OCI-LY7 (cell line): Measurements from ENCODE around the gene PTPRF. TPM values are rescaled to one million over a fixed set of nuclear protein-coding genes. Genes with fewer than 3 reads are reported as not detected.

Source experiments
- BruUV-seq: library from RNA; stranded (reverse); fragments of 400-500 nt; replicated peaks from 2 replicates; lab custom pipeline; 2021; lab: Mats Ljungman, UMichigan
- CTCF ChIA-PET: fragments of 300-600 bp; sonication (Branson Sonifier 250); formaldehyde crosslinking; loops from one replicate; lab custom pipeline; 2022; ENCODE audit warnings: antibody characterized with exemption; ENCODE audit not compliant: unreplicated experiment; lab: Charles Lee
- POLR2A ChIA-PET: fragments of 300-600 bp; sonication (Branson Sonifier 250); formaldehyde crosslinking; loops from one replicate; lab custom pipeline; 2022; ENCODE audit warnings: antibody characterized with exemption; lab: Charles Lee
- DNase-seq: peaks from one replicate; pipeline ENCODE4 v3.0.0-alpha.2; 2015; ENCODE audit warnings: low spot score
- H2AFZ ChIP-seq: fragments of 200-600 bp; sonication (generic), shearing (Covaris generic); 2 replicates; pipeline ENCODE4 v1.6.1; 2014; ENCODE audit warnings: mild to moderate bottlenecking, antibody characterized with exemption, low read length, moderate library complexity
- H3K27ac ChIP-seq: fragments of 200-600 bp; sonication (generic); 2 replicates; pipeline ENCODE4 v1.5.1; 2014; ENCODE audit warnings: mixed run types, low read depth, mild to moderate bottlenecking, moderate library complexity, low read length, inconsistent platforms; ENCODE audit not compliant: poor library complexity, severe bottlenecking
- H3K36me3 ChIP-seq: fragments of 200-600 bp; sonication (generic); 2 replicates; pipeline ENCODE4 v1.6.1; 2014; ENCODE audit warnings: mild to moderate bottlenecking, antibody characterized with exemption, low read length, moderate library complexity, mixed read lengths; ENCODE audit not compliant: insufficient read depth
- H3K4me1 ChIP-seq: fragments of 200-600 bp; sonication (generic); 2 replicates; pipeline ENCODE4 v1.5.1; 2014; ENCODE audit warnings: mild to moderate bottlenecking, low read length; ENCODE audit not compliant: insufficient read depth, poor library complexity, severe bottlenecking
- H3K4me2 ChIP-seq: fragments of 200-600 bp; sonication (generic); 2 replicates; pipeline ENCODE4 v1.6.1; 2014; ENCODE audit warnings: mild to moderate bottlenecking, low read length
- H3K4me3 ChIP-seq: fragments of 200-600 bp; sonication (generic); 2 replicates; pipeline ENCODE4 v1.5.1; 2014; ENCODE audit warnings: mild to moderate bottlenecking, low read depth, low read length; ENCODE audit not compliant: poor library complexity, severe bottlenecking
- H3K79me2 ChIP-seq: fragments of 200-600 bp; sonication (generic); 2 replicates; pipeline ENCODE4 v1.6.1; 2016; ENCODE audit warnings: low read depth, mild to moderate bottlenecking, low read length, moderate library complexity, mixed read lengths; ENCODE audit not compliant: insufficient read depth
- H3K9me2 ChIP-seq: fragments of 200-600 bp; sonication (generic); 2 replicates; pipeline ENCODE4 v1.6.1; 2016; ENCODE audit warnings: mild to moderate bottlenecking, low read length, mixed read lengths; ENCODE audit not compliant: insufficient read depth
- H3K9me3 ChIP-seq: fragments of 200-600 bp; sonication (generic); 2 replicates; pipeline ENCODE4 v1.6.1; 2014; ENCODE audit warnings: mild to moderate bottlenecking, mixed run types, low read length, mixed read lengths
- H4K20me1 ChIP-seq: fragments of 200-600 bp; sonication (generic); 2 replicates; pipeline ENCODE4 v1.6.1; 2014; ENCODE audit warnings: mild to moderate bottlenecking, antibody characterized with exemption, low read length, moderate library complexity, mixed read lengths; ENCODE audit not compliant: insufficient read depth
- CTCF ChIP-seq: fragments of 200-600 bp; sonication (generic); conservative IDR thresholded peaks from 2 replicates; pipeline ENCODE4 v1.5.1; 2014; ENCODE audit warnings: mild to moderate bottlenecking, antibody characterized with exemption, low read length, moderate library complexity, mixed read lengths
- EZH2phosphoT487 ChIP-seq: fragments of 200-600 bp; sonication (generic); IDR thresholded peaks from 2 replicates; pipeline ENCODE4 v1.6.1; 2018; ENCODE audit warnings: low read depth, borderline replicate concordance, mild to moderate bottlenecking, mixed run types, antibody characterized with exemption, low read length, moderate library complexity, mixed read lengths
- intact Hi-C: fragments of 100-400 bp; cut with micrococcal nuclease; formaldehyde crosslinking; loops from one replicate; pipeline ENCODE4 v1.10.0; 2022; ENCODE audit not compliant: unreplicated experiment
- total RNA-seq, 2 experiments: library from RNA; depleted of rRNA in 1 of 2; stranded (reverse); fragments of >200 nt in 1 of 2; shearing (Covaris generic) in 1 of 2; gene quantifications; 2 replicates each; pipeline ENCODE4 v1.2.3, GENCODE V29; 2014 to 2022

The PTPRF gene
- total RNA-seq, 2 experiments from 2014 or later, result 0.06 to 0.48 TPM

DNA sequence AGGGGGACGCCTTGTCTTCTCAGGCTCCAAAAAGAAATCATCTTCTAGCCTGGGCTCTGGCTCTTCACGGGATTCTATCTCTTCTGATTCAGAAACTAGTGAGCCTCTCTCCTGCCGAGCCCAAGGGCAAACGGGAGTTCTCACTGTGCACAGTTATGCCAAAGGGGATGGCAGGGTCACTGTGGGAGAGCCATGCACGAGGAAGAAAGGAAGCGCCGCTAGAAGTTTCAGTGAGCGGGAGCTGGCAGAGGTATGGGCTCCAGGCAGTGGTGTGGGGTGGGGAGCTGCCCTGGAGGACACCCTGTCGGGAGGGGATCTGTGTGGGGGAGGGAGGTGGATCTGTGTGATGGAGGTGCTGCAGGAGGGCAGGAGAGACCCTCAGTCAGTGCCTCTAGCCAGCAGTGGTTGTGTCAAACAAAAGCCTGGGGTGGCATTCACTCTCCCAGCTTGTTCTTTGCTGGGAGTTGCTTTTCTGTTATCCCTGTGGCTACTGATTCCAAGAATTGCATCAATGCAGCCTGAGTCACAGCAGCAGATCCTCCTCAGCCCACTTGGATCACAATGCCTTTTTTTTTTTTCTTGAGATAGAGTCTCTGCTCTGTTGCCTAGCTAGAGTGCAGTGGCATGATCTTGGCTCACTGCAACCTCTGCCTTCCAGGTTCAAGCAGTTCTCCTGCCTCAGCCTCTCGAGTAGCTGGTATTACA is 141.1 kb downstream of the PTPRF start:
- Histone ChIP-seq H3K36me3 (peaks cover 89% of the 10 kb centered on the region), H3K79me2 (no peaks in the 10 kb centered on the region), H2AFZ (no peak overlapping the region), H3K4me3 (no peak overlapping the region), H3K9me3 (no peaks in the 10 kb centered on the region), H4K20me1 (no peaks in the 10 kb centered on the region), H3K27ac (no peak overlapping the region), H3K4me2 (no peak overlapping the region), H3K4me1 (no peaks in the 10 kb centered on the region), H3K9me2 (no peaks in the 10 kb centered on the region)
- DNase-seq, result no peak
- ChIA-PET POLR2A (interaction anchor here (0.7 kb wide), 1 partner anchor 687 kb away, joined by 3 read pairs; no protein-coding TSS in a partner anchor), CTCF (no interaction called here)
- intact Hi-C loops, result no loop called here
- BruUV-seq, result no TSS peak
- no peak for TF ChIP-seq EZH2phosphoT487
- TF ChIP-seq CTCF, result no peak

DNA sequence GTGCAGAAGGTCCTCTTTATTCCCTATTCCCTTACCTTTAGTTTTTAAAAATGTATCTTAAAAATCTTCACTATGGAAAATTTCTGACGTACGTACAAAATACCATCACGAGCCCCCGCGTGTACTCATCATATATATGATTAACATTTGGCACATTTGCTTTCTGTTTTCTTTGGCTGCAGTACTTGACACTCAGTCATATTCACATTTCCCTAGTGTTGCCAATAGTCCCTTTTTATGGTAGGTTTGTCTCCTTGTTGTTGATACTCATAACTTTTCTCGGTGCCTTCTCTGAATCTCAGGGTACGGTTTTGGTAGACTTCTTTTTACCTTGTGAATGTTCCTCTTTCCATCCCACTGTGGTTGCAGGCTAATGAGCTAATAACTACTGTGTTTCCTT is 142.6 kb downstream of the PTPRF start:
- Histone ChIP-seq H3K4me2 (no peak overlapping the region), H3K4me1 (no peaks in the 10 kb centered on the region), H3K4me3 (no peak overlapping the region), H3K79me2 (no peaks in the 10 kb centered on the region), H3K9me2 (no peaks in the 10 kb centered on the region), H3K27ac (no peak overlapping the region), H3K36me3 (peaks cover 81% of the 10 kb centered on the region), H2AFZ (no peak overlapping the region), H4K20me1 (no peaks in the 10 kb centered on the region), H3K9me3 (no peaks in the 10 kb centered on the region)
- no TSS peak for BruUV-seq
- POLR2A ChIA-PET, result interaction anchor here (1.1 kb wide), 1 partner anchor 23 kb away, joined by 3 read pairs; no protein-coding TSS in a partner anchor
- CTCF ChIA-PET, result no interaction called here
- intact Hi-C loops, result no loop called here
- TF ChIP-seq EZH2phosphoT487, result no peak
- TF ChIP-seq CTCF, result no peak
- no peak for DNase-seq

Other genes with a start within 250 kb of the PTPRF start
- gene C1orf210, start 245.3 kb upstream of the PTPRF start, total RNA-seq (2014; rRNA removed; shearing (Covaris generic)), result not detected in 2 replicates
- gene C1orf210, start 245.3 kb upstream of the PTPRF start, total RNA-seq (2022), result not detected in 2 replicates
- 0.66 TPM in 1 of 2 replicates, not detected in the other for gene TIE1, start 229.9 kb upstream of the PTPRF start, total RNA-seq (2014; rRNA removed; shearing (Covaris generic))
- 0.15 TPM in 1 of 2 replicates, not detected in the other for gene TIE1, start 229.9 kb upstream of the PTPRF start, total RNA-seq (2022)
- gene MPL, start 193.1 kb upstream of the PTPRF start, total RNA-seq (2014; rRNA removed; shearing (Covaris generic)), result not detected in 2 replicates
- gene MPL, start 193.1 kb upstream of the PTPRF start, total RNA-seq (2022), result not detected in 2 replicates
- 153 and 174 TPM in 2 replicates for gene CDC20, start 171.9 kb upstream of the PTPRF start, total RNA-seq (2014; rRNA removed; shearing (Covaris generic))
- 209 and 223 TPM in 2 replicates for gene CDC20, start 171.9 kb upstream of the PTPRF start, total RNA-seq (2022)
- gene ELOVL1, start 162.9 kb upstream of the PTPRF start, total RNA-seq (2014; rRNA removed; shearing (Covaris generic)), result 24.4 and 35.9 TPM in 2 replicates
- gene ELOVL1, start 162.9 kb upstream of the PTPRF start, total RNA-seq (2022), result 38.2 and 43.9 TPM in 2 replicates
- 37.6 and 38.8 TPM in 2 replicates for gene MED8, start 141.1 kb upstream of the PTPRF start, total RNA-seq (2014; rRNA removed; shearing (Covaris generic))
- gene MED8, start 141.1 kb upstream of the PTPRF start, total RNA-seq (2022), result 37.8 and 38.4 TPM in 2 replicates
- gene SZT2, start 141.0 kb upstream of the PTPRF start, total RNA-seq (2014; rRNA removed; shearing (Covaris generic)), result 25.2 and 33.7 TPM in 2 replicates
- gene SZT2, start 141.0 kb upstream of the PTPRF start, total RNA-seq (2022), result 79.4 and 79.8 TPM in 2 replicates
- gene HYI, start 77.0 kb upstream of the PTPRF start, total RNA-seq (2014; rRNA removed; shearing (Covaris generic)), result not detected in 2 replicates
- not detected in 2 replicates for gene HYI, start 77.0 kb upstream of the PTPRF start, total RNA-seq (2022)
- gene KDM4A, start 119.3 kb downstream of the PTPRF start, total RNA-seq (2014; rRNA removed; shearing (Covaris generic)), result 20.2 and 20.5 TPM in 2 replicates
- gene KDM4A, start 119.3 kb downstream of the PTPRF start, total RNA-seq (2022), result 48.9 and 50.2 TPM in 2 replicates
- 13.2 and 24.0 TPM in 2 replicates for gene ST3GAL3, start 176.7 kb downstream of the PTPRF start, total RNA-seq (2014; rRNA removed; shearing (Covaris generic))
- 45.0 and 52.0 TPM in 2 replicates for gene ST3GAL3, start 176.7 kb downstream of the PTPRF start, total RNA-seq (2022)